HCT116 (cell line): ENCODE results near the gene FAM47E. TPM values are rescaled to one million over a fixed set of nuclear protein-coding genes. Genes with fewer than 3 reads are reported as not detected.

Source experiments
- ATAC-seq: fragments of 200-7000 bp; cut with Tn5 transposase; 2 replicates; pipeline ENCODE4 v1.9.1; 2020; ENCODE audit warnings: mild to moderate bottlenecking, moderate library complexity
- BruUV-seq: library from RNA; stranded (reverse); fragments of 400-500 nt; replicated peaks from 2 replicates; lab custom pipeline; 2021; lab: Mats Ljungman, UMichigan
- CTCF ChIA-PET: fragments of 300-600 bp; sonication (Branson Sonifier 250); formaldehyde crosslinking; loops from one replicate; lab custom pipeline; 2021; ENCODE audit warnings: antibody characterized with exemption; lab: Charles Lee
- POLR2A ChIA-PET: fragments of 300-600, 350-600 bp; sonication (Branson Sonifier 250); formaldehyde crosslinking; loops from one replicate; lab custom pipeline; 2021; ENCODE audit warnings: antibody characterized with exemption; lab: Charles Lee
- RAD21 ChIA-PET, 2 experiments: fragments of 300-600 bp; sonication (Branson Sonifier 250); formaldehyde crosslinking; loops; one replicate each; lab custom pipeline; 2023; ENCODE audit warnings: low total read pairs in 2 of 2; ENCODE audit not compliant: uncharacterized antibody in 2 of 2, unreplicated experiment in 2 of 2, low non-redundant PET in 1 of 2; lab: Charles Lee
- DNase-seq: peaks from one replicate; pipeline ENCODE4 v3.0.0-alpha.2; 2010; ENCODE audit warnings: low read depth, low spot score
- H2AFZ ChIP-seq: fragments of 200-600 bp; shearing (Covaris generic), sonication (generic); 2 replicates; pipeline ENCODE4 v1.6.1; 2017; ENCODE audit warnings: low read depth, mixed run types, mixed read lengths, antibody characterized with exemption, low read length; ENCODE audit not compliant: poor library complexity, severe bottlenecking
- H3K27ac ChIP-seq: 2 replicates; pipeline ENCODE4 v1.5.1; 2012; ENCODE audit warnings: low read depth, low read length
- H3K27me3 ChIP-seq: fragments of 200-600 bp; sonication (generic); 2 replicates; pipeline ENCODE4 v1.6.1; 2016; ENCODE audit warnings: mixed run types, low read length, mixed read lengths; ENCODE audit not compliant: insufficient read depth
- H3K36me3 ChIP-seq, 2 experiments: fragments of 200-500 bp in 1 of 2; fragments of 200-600 bp in 1 of 2; sonication (Bioruptor generic) in 1 of 2; sonication (generic) in 1 of 2; 2 replicates each; pipeline versions ENCODE4 v1.5.1 to v1.6.1; 2014 to 2016; ENCODE audit warnings: low read length in 2 of 2, inconsistent platforms in 1 of 2, mixed read lengths in 1 of 2, mixed run types in 1 of 2; ENCODE audit not compliant: insufficient read depth in 2 of 2, control insufficient read depth in 1 of 2
- H3K4me1 ChIP-seq, 2 experiments: fragments of 200-600 bp in 1 of 2; sonication (generic) in 1 of 2; 2 replicates each; pipeline versions ENCODE4 v1.5.1 to v1.6.1; 2012 to 2017; ENCODE audit warnings: low read length in 2 of 2, inconsistent platforms in 1 of 2, mild to moderate bottlenecking in 1 of 2, mixed read lengths in 1 of 2, mixed run types in 1 of 2, moderate library complexity in 1 of 2; ENCODE audit not compliant: insufficient read depth in 2 of 2, control insufficient read depth in 1 of 2
- H3K4me2 ChIP-seq: fragments of 200-600 bp; sonication (generic); 2 replicates; pipeline ENCODE4 v1.6.1; 2017; ENCODE audit warnings: mixed run types, low read length, mixed read lengths
- H3K4me3 ChIP-seq, 2 experiments: fragments of 200-600 bp in 1 of 2; sonication (generic) in 1 of 2; replicated peaks in 1 of 2; 2 replicates each; pipeline ENCODE4 v1.5.1; 2011 to 2016; ENCODE audit warnings: low read length in 2 of 2, control low read depth in 1 of 2, low read depth in 1 of 2, mild to moderate bottlenecking in 1 of 2, mixed read lengths in 1 of 2, mixed run types in 1 of 2
- H3K79me2 ChIP-seq: fragments of 200-600 bp; sonication (generic); 2 replicates; pipeline ENCODE4 v1.6.1; 2017; ENCODE audit warnings: mild to moderate bottlenecking, mixed run types, low read length, moderate library complexity, mixed read lengths; ENCODE audit not compliant: insufficient read depth
- H3K9ac ChIP-seq: fragments of 200-600 bp; sonication (generic); 2 replicates; pipeline ENCODE4 v1.6.1; 2016; ENCODE audit warnings: low read length, mixed read lengths
- H3K9me2 ChIP-seq: fragments of 200-600 bp; sonication (generic), shearing (Covaris generic); 2 replicates; pipeline ENCODE4 v1.6.1; 2017; ENCODE audit warnings: mixed run types, mild to moderate bottlenecking, moderate library complexity; ENCODE audit not compliant: insufficient read depth
- H3K9me3 ChIP-seq, 2 experiments: fragments of 200-500 bp in 1 of 2; fragments of 200-600 bp in 1 of 2; sonication (Bioruptor generic) in 1 of 2; sonication (generic) in 1 of 2; 2 replicates each; pipeline ENCODE4 v1.6.1; 2014 to 2017; ENCODE audit warnings: low read length in 2 of 2, mixed read lengths in 2 of 2, inconsistent platforms in 1 of 2, low read depth in 1 of 2, mild to moderate bottlenecking in 1 of 2, mixed run types in 1 of 2, moderate library complexity in 1 of 2; ENCODE audit not compliant: control insufficient read depth in 1 of 2, insufficient read depth in 1 of 2
- H4K20me1 ChIP-seq: fragments of 200-600 bp; sonication (generic), shearing (Covaris generic); 2 replicates; pipeline ENCODE4 v1.6.1; 2017; ENCODE audit warnings: mixed run types, mild to moderate bottlenecking, moderate library complexity; ENCODE audit not compliant: insufficient read depth
- CBX3 ChIP-seq: IDR thresholded peaks from 2 replicates; pipeline ENCODE4 v1.6.1; 2012; ENCODE audit warnings: low read depth
- EGR1 ChIP-seq: IDR thresholded peaks from 2 replicates; pipeline ENCODE4 v1.6.1; 2012; ENCODE audit warnings: low read depth
- EZH2phosphoT487 ChIP-seq: fragments of 200-600 bp; IDR thresholded peaks from 2 replicates; pipeline ENCODE4 v1.6.1; 2018; ENCODE audit warnings: antibody characterized with exemption, borderline replicate concordance
- POLR2AphosphoS5 ChIP-seq: IDR thresholded peaks from 2 replicates; pipeline ENCODE4 v1.6.1; 2011; ENCODE audit warnings: mild to moderate bottlenecking, low read depth, low read length, moderate library complexity
- SP1 ChIP-seq: IDR thresholded peaks from 2 replicates; pipeline ENCODE4 v1.6.1; 2012; ENCODE audit warnings: low read depth
- SRF ChIP-seq: IDR thresholded peaks from 2 replicates; pipeline ENCODE4 v1.6.1; 2012; ENCODE audit warnings: low read depth
- TCF7L2 ChIP-seq: IDR thresholded peaks from 2 replicates; pipeline ENCODE4 v1.7.0; 2011; ENCODE audit warnings: borderline replicate concordance, inconsistent platforms; ENCODE audit not compliant: insufficient read depth, insufficient read length; ENCODE audit errors: extremely low read depth
- ZNF274 ChIP-seq: fragments of 200-500 bp; sonication (Bioruptor generic); IDR thresholded peaks from 2 replicates; pipeline ENCODE4 v1.6.1; 2014; ENCODE audit warnings: mild to moderate bottlenecking, low read depth, low read length, inconsistent platforms
- intact Hi-C: fragments of 100-400 bp; cut with micrococcal nuclease; formaldehyde crosslinking; loops from 2 replicates; pipeline ENCODE4 v1.10.0; 2022
- total RNA-seq: library from RNA; stranded (reverse); gene quantifications from one replicate; pipeline ENCODE4 v1.2.1, GENCODE V29; 2021; ENCODE audit not compliant: unreplicated experiment
- TF ChIP-seq, protein P1 (sequence below), 3 experiments: fragments of 200-600 bp in 1 of 3; sonication (generic) in 1 of 3; IDR thresholded peaks in 2 of 3; conservative IDR thresholded peaks in 1 of 3; 2 replicates each; pipeline ENCODE4 v1.5.1; 2012 to 2017; ENCODE audit warnings: low read depth in 2 of 3, low read length in 2 of 3, antibody characterized with exemption in 1 of 3, borderline replicate concordance in 1 of 3, control low read depth in 1 of 3, mild to moderate bottlenecking in 1 of 3, mixed read lengths in 1 of 3, mixed run types in 1 of 3, moderate library complexity in 1 of 3; ENCODE audit not compliant: insufficient read depth in 1 of 3

Gene FAM47E
- total RNA-seq, 1 experiment from 2014 or later = 0.91 TPM

DNA sequence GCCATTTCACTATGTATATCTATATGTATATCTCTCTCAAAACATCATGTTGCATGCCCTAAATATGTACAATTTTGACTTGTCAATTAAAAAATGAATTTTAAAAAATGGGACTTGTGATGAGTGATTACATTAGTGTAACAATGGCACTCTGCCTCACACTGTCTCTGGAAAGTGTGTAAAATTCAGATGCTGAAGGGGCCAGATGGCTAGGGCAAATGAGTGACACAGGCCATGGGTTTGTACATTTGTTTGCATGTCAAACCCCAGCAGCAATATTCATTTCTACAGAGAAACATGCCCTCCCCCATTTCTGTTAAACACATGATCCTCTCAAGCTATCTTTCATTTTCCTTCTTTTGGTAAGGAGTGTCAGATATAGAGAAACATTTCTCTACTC, 46.0 kb upstream of the FAM47E start:
- H3K9ac ChIP-seq = no peak overlapping the region
- no peak overlapping the region for H3K4me2 ChIP-seq
- no TSS peak for BruUV-seq
- no peak overlapping the region for H2AFZ ChIP-seq
- H3K9me3 ChIP-seq = no peaks in the 10 kb centered on the region
- H3K36me3 ChIP-seq = no peaks in the 10 kb centered on the region
- intact Hi-C loops = no loop called here
- H3K79me2 ChIP-seq = peaks cover 57% of the 10 kb centered on the region
- H3K9me2 ChIP-seq = no peaks in the 10 kb centered on the region
- DNase-seq = no peak
- no peaks in the 10 kb centered on the region for H3K27me3 ChIP-seq
- no peak overlapping the region for H3K4me3 ChIP-seq
- H3K4me1 ChIP-seq = peaks cover 0 to 7% of the 10 kb centered on the region in 2 experiments; a peak in 1 of 4 replicates
- CTCF ChIA-PET = no interaction called here
- no peaks in the 10 kb centered on the region for H4K20me1 ChIP-seq
- no peak for ATAC-seq
- TF ChIP-seq SP1 (no peak), EGR1 (no peak), POLR2AphosphoS5 (no peak), ZNF274 (no peak)
- RAD21 ChIA-PET = no interaction called here
- no peak overlapping the region for H3K27ac ChIP-seq
- POLR2A ChIA-PET = no interaction called here

DNA sequence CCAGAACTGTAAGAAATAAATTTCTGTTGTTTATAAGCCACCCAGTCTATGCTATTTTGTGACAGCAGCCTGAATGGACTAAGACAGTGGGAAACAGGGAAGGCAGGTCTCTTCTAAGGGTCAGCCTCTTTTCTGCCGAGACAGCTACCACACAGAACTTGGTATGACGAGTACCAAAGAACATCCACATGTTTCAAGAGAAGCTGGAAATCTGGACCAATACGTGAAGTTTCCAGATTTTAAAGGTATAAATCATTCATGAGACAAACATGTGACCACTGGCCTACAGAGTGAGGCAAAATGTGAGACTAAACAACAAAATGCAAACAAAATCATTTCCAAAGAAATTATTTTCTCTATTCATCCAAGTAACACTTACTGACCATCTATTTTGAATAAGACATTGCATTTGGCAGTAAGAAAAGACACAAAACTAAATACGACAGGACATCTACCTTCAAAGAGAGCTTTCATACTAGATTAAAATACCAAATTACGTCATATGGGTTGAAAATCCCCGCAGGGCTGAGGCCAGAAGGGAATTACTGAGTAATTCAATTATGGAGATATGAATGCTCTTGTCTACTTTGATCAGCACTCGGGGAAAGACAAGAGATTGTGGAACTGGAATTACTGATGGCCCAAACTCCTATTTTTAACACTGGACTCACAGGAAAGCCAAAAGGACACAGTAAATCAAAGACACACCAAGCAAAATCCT, 45.1 kb upstream of the FAM47E start:
- Histone ChIP-seq H4K20me1 (no peaks in the 10 kb centered on the region), H2AFZ (no peak overlapping the region), H3K9ac (no peak overlapping the region), H3K79me2 (peaks cover 59% of the 10 kb centered on the region), H3K9me2 (no peaks in the 10 kb centered on the region), H3K4me2 (no peak overlapping the region), H3K27ac (no peak overlapping the region), H3K4me1 (peaks cover 0 to 7% of the 10 kb centered on the region in 2 experiments; a peak in 1 of 4 replicates), H3K9me3 (no peaks in the 10 kb centered on the region), H3K36me3 (no peaks in the 10 kb centered on the region), H3K4me3 (no peak overlapping the region), H3K27me3 (no peaks in the 10 kb centered on the region)
- no peak for ATAC-seq
- BruUV-seq = no TSS peak
- TF ChIP-seq CBX3 (no peak), ZNF274 (no peak), TCF7L2 (no peak), EZH2phosphoT487 (no peak), SRF (no peak)
- TF ChIP-seq, protein P1, sequence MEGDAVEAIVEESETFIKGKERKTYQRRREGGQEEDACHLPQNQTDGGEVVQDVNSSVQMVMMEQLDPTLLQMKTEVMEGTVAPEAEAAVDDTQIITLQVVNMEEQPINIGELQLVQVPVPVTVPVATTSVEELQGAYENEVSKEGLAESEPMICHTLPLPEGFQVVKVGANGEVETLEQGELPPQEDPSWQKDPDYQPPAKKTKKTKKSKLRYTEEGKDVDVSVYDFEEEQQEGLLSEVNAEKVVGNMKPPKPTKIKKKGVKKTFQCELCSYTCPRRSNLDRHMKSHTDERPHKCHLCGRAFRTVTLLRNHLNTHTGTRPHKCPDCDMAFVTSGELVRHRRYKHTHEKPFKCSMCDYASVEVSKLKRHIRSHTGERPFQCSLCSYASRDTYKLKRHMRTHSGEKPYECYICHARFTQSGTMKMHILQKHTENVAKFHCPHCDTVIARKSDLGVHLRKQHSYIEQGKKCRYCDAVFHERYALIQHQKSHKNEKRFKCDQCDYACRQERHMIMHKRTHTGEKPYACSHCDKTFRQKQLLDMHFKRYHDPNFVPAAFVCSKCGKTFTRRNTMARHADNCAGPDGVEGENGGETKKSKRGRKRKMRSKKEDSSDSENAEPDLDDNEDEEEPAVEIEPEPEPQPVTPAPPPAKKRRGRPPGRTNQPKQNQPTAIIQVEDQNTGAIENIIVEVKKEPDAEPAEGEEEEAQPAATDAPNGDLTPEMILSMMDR (IDR thresholded peaks at IDR 0.05 in 2 of 3, conservative IDR thresholded peaks at IDR 0.05 in 1 of 3; ENCODE audit: borderline replicate concordance in 1 of 3, insufficient read depth in 1 of 3, low read depth in 2 of 3, low read length in 2 of 3) = no peak
- intact Hi-C loops = no loop called here
- no peak for DNase-seq
- ChIA-PET POLR2A (no interaction called here), RAD21 (no interaction called here), CTCF (no interaction called here)
